Measurements from ENCODE around the gene LOXHD1. TPM values are rescaled to one million over a fixed set of nuclear protein-coding genes. Genes with fewer than 3 reads are reported as not detected.

Gene LOXHD1
- total RNA-seq, 2 experiments from 2014 or later = not detected

- Histone ChIP-seq H3K36me3 (ENCODE audit: insufficient read depth, low read length) (no peaks in the 10 kb centered on the region), H3K27ac (ENCODE audit: low read depth in 1 of 2, low read length in 2 of 2) (no peak overlapping the region), H3K4me1 (ENCODE audit: insufficient read depth, low read length) (no peaks in the 10 kb centered on the region), H3K4me3 (ENCODE audit: low read length) (no peak overlapping the region), H3K9me3 (ENCODE audit: control insufficient read depth in 1 of 2, insufficient read depth in 1 of 2, low read length in 2 of 2) (no peaks in the 10 kb centered on the region), H3K27me3 (ENCODE audit: control insufficient read depth in 1 of 2, insufficient read depth in 2 of 2, low read length in 2 of 2) (peaks cover 0 to 6% of the 10 kb centered on the region in 2 experiments)
- Mint-ChIP-seq H3K27ac (no peak overlapping the region), H3K36me3 (ENCODE audit: low read depth) (no peaks in the 10 kb centered on the region), H3K9me3 (peaks cover 3% of the 10 kb centered on the region), H3K4me3 (no peak overlapping the region), H3K27me3 (peaks cover 12% of the 10 kb centered on the region), H3K4me1 (ENCODE audit: low read depth) (no peaks in the 10 kb centered on the region)
- ChIA-PET CTCF (no interaction called here), POLR2A (no interaction called here)
- ATAC-seq (ENCODE audit: poor library complexity) (no peak), DNase-seq (no peak)
- intact Hi-C loops (cut with DNase I, micrococcal nuclease) = no loop called here
- TF ChIP-seq CTCF (IDR thresholded peaks at IDR 0.05) = no peak
Measured at GRCh38 chr18:46516555-46516954, 140.5 kb downstream of the LOXHD1 start.

- H3K4me1 ChIP-seq (ENCODE audit: insufficient read depth, low read length) = no peaks in the 10 kb centered on the region
- H3K27me3 ChIP-seq (ENCODE audit: control insufficient read depth in 1 of 2, insufficient read depth in 2 of 2, low read length in 2 of 2) = peaks cover 0 to 6% of the 10 kb centered on the region in 2 experiments
- intact Hi-C loops (cut with DNase I, micrococcal nuclease) = no loop called here
- ChIA-PET POLR2A (no interaction called here), CTCF (no interaction called here)
- no peaks in the 10 kb centered on the region for H3K4me1 Mint-ChIP-seq (ENCODE audit: low read depth)
- H3K4me3 ChIP-seq (ENCODE audit: low read length) = no peak overlapping the region
- peaks cover 15% of the 10 kb centered on the region for H3K27me3 Mint-ChIP-seq
- no peak for TF ChIP-seq CTCF (IDR thresholded peaks at IDR 0.05)
- ATAC-seq (ENCODE audit: poor library complexity) (no peak), DNase-seq (no peak)
- no peaks in the 10 kb centered on the region for H3K36me3 Mint-ChIP-seq (ENCODE audit: low read depth)
- H3K27ac Mint-ChIP-seq = no peak overlapping the region
- H3K36me3 ChIP-seq (ENCODE audit: insufficient read depth, low read length) = no peaks in the 10 kb centered on the region
- H3K9me3 ChIP-seq (ENCODE audit: control insufficient read depth in 1 of 2, insufficient read depth in 1 of 2, low read length in 2 of 2) = no peaks in the 10 kb centered on the region
- H3K9me3 Mint-ChIP-seq = peaks cover 3% of the 10 kb centered on the region
- no peak overlapping the region for H3K27ac ChIP-seq (ENCODE audit: low read depth in 1 of 2, low read length in 2 of 2)
- no peak overlapping the region for H3K4me3 Mint-ChIP-seq
Measured at GRCh38 chr18:46510386-46510785, 146.6 kb downstream of the LOXHD1 start.

- H3K4me1 ChIP-seq (ENCODE audit: insufficient read depth, low read length) = no peaks in the 10 kb centered on the region
- ATAC-seq (ENCODE audit: poor library complexity) (no peak), DNase-seq (no peak)
- H3K4me3 Mint-ChIP-seq = no peak overlapping the region
- H3K36me3 ChIP-seq (ENCODE audit: insufficient read depth, low read length) = no peaks in the 10 kb centered on the region
- CTCF ChIA-PET = interaction anchor here (0.5 kb wide), 1 partner anchor 68 kb away, joined by 3 read pairs; no protein-coding TSS in a partner anchor
- H3K27me3 Mint-ChIP-seq = peaks cover 15% of the 10 kb centered on the region
- POLR2A ChIA-PET = no interaction called here
- TF ChIP-seq CTCF (IDR thresholded peaks at IDR 0.05) = no peak
- no peaks in the 10 kb centered on the region for H3K4me1 Mint-ChIP-seq (ENCODE audit: low read depth)
- intact Hi-C loops (cut with DNase I, micrococcal nuclease) = no loop called here
- no peak overlapping the region for H3K27ac Mint-ChIP-seq
- no peak overlapping the region for H3K27ac ChIP-seq (ENCODE audit: low read depth in 1 of 2, low read length in 2 of 2)
- no peaks in the 10 kb centered on the region for H3K9me3 ChIP-seq (ENCODE audit: control insufficient read depth in 1 of 2, insufficient read depth in 1 of 2, low read length in 2 of 2)
- peaks cover 3% of the 10 kb centered on the region for H3K9me3 Mint-ChIP-seq
- no peak overlapping the region for H3K4me3 ChIP-seq (ENCODE audit: low read length)
- H3K27me3 ChIP-seq (ENCODE audit: control insufficient read depth in 1 of 2, insufficient read depth in 2 of 2, low read length in 2 of 2) = peaks cover 0 to 3% of the 10 kb centered on the region in 2 experiments
- H3K36me3 Mint-ChIP-seq (ENCODE audit: low read depth) = no peaks in the 10 kb centered on the region
Measured at GRCh38 chr18:46509530-46509929, 147.5 kb downstream of the LOXHD1 start.
